ENCODE data around the gene ERMARD.

The ERMARD gene

DNA sequence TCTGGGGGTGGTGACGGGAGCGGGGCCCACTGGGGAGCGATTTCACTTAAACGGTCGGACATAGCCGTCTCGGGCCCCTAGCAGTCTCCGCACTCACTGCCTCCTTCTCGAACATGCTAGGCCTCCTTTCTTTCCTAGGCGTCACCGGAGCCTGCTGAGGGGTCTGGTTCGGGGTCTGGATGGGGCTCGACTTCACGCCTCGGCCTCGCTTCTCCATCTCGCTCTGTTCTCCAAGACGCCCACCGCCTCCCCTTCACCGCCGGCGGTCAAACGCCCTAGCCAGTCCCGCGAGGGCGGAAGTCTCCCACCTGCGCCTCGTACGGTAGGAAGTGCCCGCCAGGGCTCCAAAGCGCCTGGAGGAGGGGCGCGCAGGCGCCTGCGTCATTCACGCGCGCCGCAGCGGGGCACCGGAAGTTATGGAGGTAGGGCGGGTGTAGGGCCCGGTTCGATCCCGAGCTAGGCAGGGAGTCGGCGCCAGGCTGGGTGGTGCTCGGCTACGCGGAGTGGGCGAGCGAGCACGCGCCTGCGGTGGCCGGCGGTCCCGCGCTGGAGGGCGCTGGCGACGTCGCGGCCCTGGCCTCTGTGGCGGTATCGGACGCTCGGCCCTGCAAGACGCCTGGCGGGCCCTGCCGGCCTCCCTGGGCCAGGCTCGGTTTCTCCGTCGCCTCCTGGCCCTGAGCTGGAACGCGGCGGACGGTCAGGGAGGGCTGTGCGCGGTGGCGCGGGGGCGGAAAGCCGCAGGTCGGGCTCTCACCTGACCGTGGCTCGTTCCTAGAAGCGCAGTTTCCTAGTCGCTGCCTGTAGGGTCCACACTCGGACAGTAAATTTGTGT lies at the start of gene ERMARD, which contains the start of gene DYNLT2:
TSS of gene ERMARD (plus strand) at position 381 of the 832 bp plus-strand sequence. CDS start at position 417, 36 bp downstream.
TSS of gene DYNLT2 (minus strand) at position 331 of the 832 bp plus-strand sequence. CDS start at position 217, 114 bp downstream.
- CTCF ChIA-PET, result no interaction called here
- peak within 1 kb of the TSS; percentile 99 for H3K27ac Mint-ChIP-seq

DNA sequence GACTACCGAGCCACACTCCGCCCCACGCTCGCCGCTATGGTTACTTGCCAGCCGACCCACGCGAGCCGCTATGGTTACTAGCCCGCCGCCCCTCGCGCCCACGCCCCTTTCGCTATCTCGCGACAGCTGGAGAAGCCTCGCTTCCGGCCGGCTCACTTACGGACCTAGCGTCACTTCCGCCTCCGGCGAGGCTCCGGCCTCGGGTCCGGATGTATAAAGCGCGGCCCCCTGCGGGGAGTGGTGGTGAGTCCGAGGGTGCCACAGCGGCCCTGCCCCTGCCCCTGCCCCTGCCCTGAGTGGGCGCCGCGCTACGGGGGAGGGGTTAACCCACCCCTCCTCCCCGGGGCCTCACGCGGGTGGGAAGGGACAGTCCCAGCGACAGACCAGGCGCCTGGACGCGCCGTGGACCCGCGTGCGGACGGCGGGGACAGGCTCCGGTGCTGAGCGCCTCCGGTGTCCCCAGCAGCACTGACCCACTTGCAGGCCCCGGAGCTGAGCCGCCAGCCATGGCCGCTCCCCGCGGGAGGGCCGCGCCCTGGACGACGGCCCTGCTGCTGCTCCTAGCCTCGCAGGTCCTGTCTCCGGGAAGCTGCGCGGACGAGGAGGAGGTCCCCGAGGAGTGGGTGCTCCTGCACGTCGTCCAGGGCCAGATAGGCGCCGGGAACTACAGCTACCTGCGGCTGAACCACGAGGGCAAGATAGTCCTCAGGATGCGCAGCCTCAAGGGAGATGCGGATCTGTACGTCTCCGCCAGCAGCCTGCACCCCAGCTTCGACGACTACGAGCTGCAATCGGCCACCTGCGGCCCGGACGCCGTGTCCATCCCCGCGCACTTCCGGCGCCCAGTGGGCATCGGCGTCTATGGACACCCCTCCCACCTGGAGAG lies 49.2 kb upstream of the ERMARD start, which contains the start of the genes C6orf120 and WDR27:
TSS of gene C6orf120 (plus strand) at position 173 of the 886 bp plus-strand sequence. CDS start at position 507, 334 bp downstream.
TSS of gene WDR27 (minus strand) at position 76 of the 886 bp plus-strand sequence. CDS start 13,024 bp downstream, outside the sequence.
- Mint-ChIP-seq H3K36me3 (peaks cover 27% of the 10 kb centered on the region), H3K4me1 (peaks cover 50% of the 10 kb centered on the region), H3K27me3 (no peaks in the 10 kb centered on the region), H3K4me3 (peak within 1 kb of the TSS; percentile 82), H3K9me3 (peaks cover 2% of the 10 kb centered on the region), H3K27ac (peak within 1 kb of the TSS; percentile 91)
- DNase-seq, result peak; percentile 98
- CTCF ChIA-PET, result interaction anchor here (0.6 to 1.7 kb wide), 3 partner anchors 9 to 1134 kb away, joined by 3 to 5 read pairs (median 3); no protein-coding TSS in a partner anchor

More for the DNA sequence above, at the start of gene ERMARD, which contains the start of gene DYNLT2:
- Mint-ChIP-seq H3K9me3 (no peaks in the 10 kb centered on the region), H3K4me3 (peak within 1 kb of the TSS; percentile 98), H3K27me3 (peaks cover 5% of the 10 kb centered on the region), H3K4me1 (peaks cover 34% of the 10 kb centered on the region), H3K36me3 (peaks cover 21% of the 10 kb centered on the region)
- peak; percentile 95 for DNase-seq

DNA sequence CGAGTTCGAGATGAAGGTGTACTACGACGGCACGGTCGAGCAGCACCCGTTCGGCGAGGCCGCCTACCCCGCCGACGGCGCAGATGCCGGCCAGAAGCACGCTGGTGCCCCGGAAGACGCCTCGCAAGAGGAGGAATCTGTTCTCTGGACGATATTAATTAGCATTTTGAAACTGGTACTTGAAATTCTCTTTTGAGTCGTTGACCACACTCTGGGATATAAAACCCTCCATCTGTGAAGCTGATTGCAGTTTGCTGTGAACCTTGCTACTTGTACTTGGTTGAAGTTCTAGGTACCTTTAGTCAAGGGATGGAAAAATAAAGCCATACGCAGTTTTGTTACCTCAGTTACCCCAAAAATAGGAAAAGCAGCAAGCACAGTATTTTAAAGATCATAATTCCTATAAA lies 48.6 kb upstream of the ERMARD start:
- Mint-ChIP-seq H3K27ac (peak overlapping the region; percentile 91), H3K4me3 (peak overlapping the region; percentile 82), H3K9me3 (no peaks in the 10 kb centered on the region), H3K4me1 (peaks cover 50% of the 10 kb centered on the region), H3K27me3 (no peaks in the 10 kb centered on the region), H3K36me3 (peaks cover 27% of the 10 kb centered on the region)
- CTCF ChIA-PET, result interaction anchor here (1.7 kb wide), 1 partner anchor 18 kb away, joined by 5 read pairs; no protein-coding TSS in a partner anchor
- DNase-seq, result no peak

DNA sequence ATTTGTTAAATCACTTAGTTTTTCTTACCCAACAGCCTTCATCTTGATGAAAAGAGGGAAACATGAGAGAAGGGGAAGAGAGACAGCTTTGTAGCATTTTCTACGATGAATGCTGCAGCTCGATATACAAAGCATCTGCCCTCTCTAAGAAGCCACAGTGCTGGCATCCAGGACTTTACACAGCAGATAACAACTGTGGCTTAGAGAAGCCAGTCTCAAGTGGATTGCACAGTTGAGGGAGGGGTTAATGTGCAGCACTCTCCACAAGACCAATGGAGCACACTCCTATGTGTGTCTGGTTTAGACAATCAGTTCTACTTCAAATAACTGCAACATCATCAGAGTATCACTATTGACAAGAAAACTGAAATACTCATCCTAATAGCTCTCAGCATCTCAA lies 43.6 kb upstream of the ERMARD start:
- Mint-ChIP-seq H3K4me1 (peaks cover 32% of the 10 kb centered on the region), H3K9me3 (no peaks in the 10 kb centered on the region), H3K27ac (peak overlapping the region; percentile 33), H3K27me3 (no peaks in the 10 kb centered on the region), H3K36me3 (peaks cover 37% of the 10 kb centered on the region), H3K4me3 (no peak overlapping the region)
- CTCF ChIA-PET, result no interaction called here
- DNase-seq, result no peak

DNA sequence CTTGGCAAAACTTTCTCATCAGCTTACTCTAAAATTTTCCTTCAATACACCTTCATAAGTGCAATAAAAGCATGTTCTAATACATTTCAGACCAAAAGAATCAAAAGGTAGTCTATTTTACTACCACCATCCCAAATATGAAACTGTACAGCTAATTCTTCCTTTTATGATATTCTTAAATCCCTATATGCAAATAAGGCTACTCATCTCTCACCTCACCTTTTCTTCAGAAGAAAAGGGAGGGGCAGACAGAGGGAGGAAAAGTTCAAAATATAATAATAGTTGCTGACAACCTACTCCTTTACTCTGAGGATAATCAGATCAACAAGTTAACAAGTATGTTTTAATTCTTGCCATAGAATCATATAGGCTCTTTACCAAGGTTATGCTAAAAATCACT lies 42.1 kb upstream of the ERMARD start:
- H3K36me3 Mint-ChIP-seq, result peaks cover 34% of the 10 kb centered on the region

DNA sequence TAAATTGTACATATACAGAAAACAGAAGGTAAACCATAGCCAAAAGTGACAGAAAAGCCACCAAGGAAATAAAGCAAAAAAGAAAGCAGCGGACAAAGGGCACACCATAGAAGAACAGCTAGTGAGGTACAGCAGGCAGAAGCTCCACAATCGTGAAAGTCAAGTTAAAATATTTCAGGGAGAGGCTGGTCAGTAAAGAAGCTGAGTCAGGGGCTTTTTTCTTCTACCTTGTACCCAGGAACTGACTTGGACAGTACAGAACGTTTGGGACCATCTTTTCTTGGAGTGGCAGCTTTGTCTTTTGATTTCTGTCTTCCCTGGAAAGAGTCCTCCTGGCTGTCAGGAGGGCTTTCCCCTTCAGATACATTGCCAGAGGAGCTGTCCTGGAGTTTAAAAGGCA lies 41.4 kb upstream of the ERMARD start:
- Mint-ChIP-seq H3K27me3 (no peaks in the 10 kb centered on the region), H3K4me1 (peaks cover 14% of the 10 kb centered on the region), H3K9me3 (no peaks in the 10 kb centered on the region), H3K36me3 (peaks cover 37% of the 10 kb centered on the region), H3K27ac (no peak overlapping the region), H3K4me3 (no peak overlapping the region)
- DNase-seq, result no peak
- CTCF ChIA-PET, result interaction anchor here (0.7 to 1.7 kb wide), 3 partner anchors 12 to 80 kb away, joined by 3 to 7 read pairs (median 3); no protein-coding TSS in a partner anchor

More for the DNA sequence above, 42.1 kb upstream of the ERMARD start:
- no peak overlapping the region for H3K4me3 Mint-ChIP-seq
- CTCF ChIA-PET, result interaction anchor here (0.8 to 1.7 kb wide), 3 partner anchors 13 to 820 kb away, joined by 3 to 7 read pairs (median 5); no protein-coding TSS in a partner anchor
- DNase-seq, result no peak
- peaks cover 18% of the 10 kb centered on the region for H3K4me1 Mint-ChIP-seq
- no peak overlapping the region for H3K27ac Mint-ChIP-seq
- H3K9me3 Mint-ChIP-seq, result no peaks in the 10 kb centered on the region
- no peaks in the 10 kb centered on the region for H3K27me3 Mint-ChIP-seq

DNA sequence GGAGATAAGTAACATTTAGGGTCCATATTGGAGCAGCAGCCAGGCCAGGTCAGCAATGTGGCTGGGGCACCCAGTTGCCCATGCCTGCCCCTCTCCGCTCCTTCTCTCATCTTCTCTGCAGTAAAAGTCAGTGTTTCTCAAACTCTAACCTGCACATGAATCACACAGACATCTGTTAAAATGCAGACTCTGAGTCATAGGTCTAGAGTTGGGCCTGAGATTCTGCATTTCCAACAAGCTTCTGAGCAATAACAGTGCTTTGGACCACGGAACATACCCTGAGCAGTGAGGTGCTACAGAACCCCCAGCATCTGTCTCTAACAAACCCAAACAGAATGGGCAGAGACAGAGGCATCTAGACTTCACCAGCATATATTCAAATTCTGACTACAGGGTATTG lies 37.2 kb upstream of the ERMARD start:
- H3K9me3 Mint-ChIP-seq, result no peaks in the 10 kb centered on the region
- no peak for DNase-seq
- CTCF ChIA-PET, result no interaction called here
- no peaks in the 10 kb centered on the region for H3K27me3 Mint-ChIP-seq
- peaks cover 50% of the 10 kb centered on the region for H3K36me3 Mint-ChIP-seq
- peaks cover 3% of the 10 kb centered on the region for H3K4me1 Mint-ChIP-seq
- H3K27ac Mint-ChIP-seq, result no peak overlapping the region
- H3K4me3 Mint-ChIP-seq, result no peak overlapping the region

DNA sequence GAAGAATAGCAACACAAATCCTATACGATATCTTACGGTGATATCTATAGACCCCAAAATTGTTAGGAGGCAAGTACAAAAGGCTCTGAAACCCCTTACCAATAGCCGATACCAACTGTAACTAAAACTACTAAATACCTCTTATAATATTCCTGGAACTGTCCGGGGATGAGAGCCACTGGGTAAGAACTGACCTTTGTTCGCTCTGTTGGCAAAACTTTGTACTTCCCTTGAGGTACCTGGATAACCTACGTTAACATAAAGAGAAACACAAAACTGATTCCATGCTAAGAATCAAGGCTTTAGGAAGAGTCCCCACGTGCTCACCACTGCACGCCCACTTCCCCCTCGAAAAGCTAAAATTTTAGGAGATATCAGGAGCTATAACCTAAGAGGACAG lies 36.8 kb upstream of the ERMARD start:
- H3K9me3 Mint-ChIP-seq, result no peaks in the 10 kb centered on the region
- DNase-seq, result no peak
- H3K27ac Mint-ChIP-seq, result no peak overlapping the region
- no peak overlapping the region for H3K4me3 Mint-ChIP-seq
- peaks cover 7% of the 10 kb centered on the region for H3K4me1 Mint-ChIP-seq
- H3K27me3 Mint-ChIP-seq, result no peaks in the 10 kb centered on the region
- peaks cover 54% of the 10 kb centered on the region for H3K36me3 Mint-ChIP-seq
- CTCF ChIA-PET, result no interaction called here

DNA sequence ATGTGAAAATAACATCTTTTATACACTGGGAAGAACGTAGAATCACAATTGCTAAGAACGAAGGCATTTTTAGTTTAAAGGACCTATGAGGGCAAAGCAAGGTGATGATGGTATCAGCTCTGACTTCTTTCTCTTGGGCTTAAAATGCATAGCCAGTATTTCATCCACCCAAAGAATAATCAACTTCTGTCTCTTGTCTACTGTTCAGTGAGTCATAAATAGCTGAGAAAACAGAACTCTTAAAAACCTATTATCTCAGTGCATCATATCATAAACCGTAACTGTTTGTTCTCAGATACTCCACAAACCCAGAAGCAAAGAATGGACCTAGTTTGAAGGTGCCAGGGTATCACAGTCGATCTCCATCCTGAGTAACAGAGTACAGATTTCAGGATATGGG lies 32.3 kb upstream of the ERMARD start:
- Mint-ChIP-seq H3K9me3 (no peaks in the 10 kb centered on the region), H3K27me3 (no peaks in the 10 kb centered on the region), H3K27ac (no peak overlapping the region), H3K4me1 (peaks cover 33% of the 10 kb centered on the region), H3K4me3 (no peak overlapping the region), H3K36me3 (peaks cover 44% of the 10 kb centered on the region)
- no peak for DNase-seq
- CTCF ChIA-PET, result interaction anchor here (1.1 kb wide), 1 partner anchor 15 kb away, joined by 3 read pairs; no protein-coding TSS in a partner anchor

DNA sequence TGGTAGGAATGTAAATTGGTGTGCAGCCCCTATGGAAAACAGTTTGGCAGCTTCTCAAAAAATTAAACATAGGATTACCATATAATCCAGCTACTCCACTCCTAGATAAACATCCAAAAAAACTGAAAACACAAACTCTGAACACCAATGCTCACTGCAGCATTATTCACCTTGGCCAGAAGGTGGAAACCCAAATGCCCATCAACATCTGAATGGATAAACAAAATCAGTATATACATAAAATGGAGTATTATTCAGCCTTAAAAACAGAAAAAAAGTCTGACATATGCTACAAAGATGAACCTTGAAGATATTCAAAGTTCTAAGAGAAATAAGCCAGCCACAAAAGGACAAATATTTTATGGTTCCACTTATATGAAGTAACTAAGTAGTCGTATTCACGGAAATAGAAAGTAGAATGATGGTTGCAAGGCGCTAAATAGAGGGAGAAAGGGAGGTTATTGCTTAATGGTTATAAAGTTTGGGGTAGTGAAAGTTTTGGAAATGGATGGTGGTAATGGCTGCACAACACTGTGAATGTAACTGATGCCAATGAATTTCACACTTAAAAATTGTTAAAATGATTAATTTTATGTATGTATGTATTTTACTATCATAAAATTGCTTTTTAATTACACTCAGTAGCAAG lies 31.1 kb upstream of the ERMARD start:
- peak overlapping the region; percentile 1 for H3K27ac Mint-ChIP-seq
- no peak overlapping the region for H3K4me3 Mint-ChIP-seq
- H3K27me3 Mint-ChIP-seq, result peaks cover 4% of the 10 kb centered on the region
- peaks cover 33% of the 10 kb centered on the region for H3K36me3 Mint-ChIP-seq
- no peaks in the 10 kb centered on the region for H3K9me3 Mint-ChIP-seq
- no peak for DNase-seq
- CTCF ChIA-PET, result interaction anchor here (0.7 to 1.7 kb wide), 3 partner anchors 16 to 148 kb away, joined by 3 to 5 read pairs (median 3); partner anchors contain the start of genes C6orf120 and WDR27
- peaks cover 37% of the 10 kb centered on the region for H3K4me1 Mint-ChIP-seq

DNA sequence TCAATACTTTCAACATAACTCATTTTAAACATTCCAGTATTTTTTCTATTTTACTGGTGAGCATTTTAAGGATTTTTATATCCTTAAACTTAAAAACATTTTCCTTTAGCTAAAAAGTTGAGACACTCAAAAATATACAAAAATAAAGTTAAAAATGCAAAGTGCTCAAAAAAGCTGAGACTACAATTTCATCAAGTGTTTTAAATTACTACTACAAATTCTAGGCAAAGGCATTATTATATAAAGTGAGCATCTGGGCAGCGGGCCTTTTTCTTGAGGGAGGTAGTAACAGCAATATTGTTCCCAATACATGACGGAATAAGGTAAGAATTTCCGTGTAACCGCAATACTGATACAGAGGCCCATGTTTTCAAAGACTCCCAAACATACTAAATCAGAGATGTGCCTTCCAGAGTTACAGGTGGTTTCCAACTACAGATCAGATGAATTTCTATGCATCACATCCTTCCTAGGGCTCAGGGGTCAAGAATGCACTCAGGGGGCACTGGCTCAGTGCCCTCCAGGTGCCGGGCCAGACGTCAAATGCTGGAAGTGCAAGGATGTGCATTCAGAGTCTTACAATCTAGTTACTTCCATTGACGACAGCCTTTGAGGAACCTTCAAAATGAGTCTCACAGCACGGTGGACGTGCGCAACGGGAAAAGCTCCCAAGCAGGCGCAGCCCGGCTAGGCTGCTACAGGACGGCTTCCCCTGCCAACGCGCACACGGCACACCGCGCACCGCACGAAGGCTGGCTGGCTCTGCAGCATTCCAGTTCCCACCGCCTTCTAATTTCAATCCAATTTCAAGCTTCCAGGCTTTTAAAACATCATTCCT lies 28.8 kb upstream of the ERMARD start:
- peak; percentile 51 for DNase-seq
- CTCF ChIA-PET, result interaction anchor here (2.6 kb wide), 1 partner anchor 12 kb away, joined by 7 read pairs; no protein-coding TSS in a partner anchor
- Mint-ChIP-seq H3K9me3 (no peaks in the 10 kb centered on the region), H3K27ac (peak overlapping the region; percentile 93), H3K27me3 (peaks cover 7% of the 10 kb centered on the region), H3K4me1 (peaks cover 46% of the 10 kb centered on the region), H3K4me3 (peak overlapping the region; percentile 80), H3K36me3 (peaks cover 17% of the 10 kb centered on the region)

DNA sequence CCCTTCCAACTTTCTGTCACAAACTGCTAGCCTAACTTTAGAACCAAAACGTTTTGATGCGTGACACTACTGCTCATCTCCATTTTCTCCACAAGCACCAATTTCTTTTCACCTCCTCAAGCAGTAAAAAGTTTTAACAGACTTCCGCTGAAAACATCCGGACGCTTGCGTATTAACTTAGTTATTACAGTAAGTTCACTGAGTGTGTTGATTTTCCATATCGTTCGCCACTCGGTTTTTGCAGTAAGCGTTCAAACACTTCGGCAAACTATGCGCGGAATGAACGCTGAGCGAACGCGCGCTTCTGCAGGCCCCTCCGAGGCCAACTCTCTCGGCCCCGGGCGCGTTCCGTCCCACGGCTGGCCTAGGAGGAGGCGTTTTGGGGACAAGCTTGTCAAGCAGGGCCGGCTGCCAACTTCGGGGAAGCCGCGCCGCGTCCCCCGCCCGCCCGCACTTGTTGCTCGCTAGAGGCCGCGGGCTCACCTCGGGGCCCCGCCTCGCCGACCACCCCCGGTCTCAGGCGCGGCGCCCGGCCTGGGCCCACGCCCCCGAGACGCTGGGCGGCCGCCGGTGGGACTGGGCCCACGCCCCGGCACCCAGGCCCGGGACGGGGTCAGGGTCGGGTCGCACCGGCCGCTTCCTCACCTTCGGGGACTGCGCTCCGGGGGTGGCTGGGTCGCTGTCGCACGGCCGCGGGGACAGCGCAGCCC lies 28.1 kb upstream of the ERMARD start:
- CTCF ChIA-PET, result interaction anchor here (2.6 kb wide), 1 partner anchor 13 kb away, joined by 7 read pairs; no protein-coding TSS in a partner anchor
- H3K27me3 Mint-ChIP-seq, result peaks cover 7% of the 10 kb centered on the region
- peak; percentile 71 for DNase-seq
- H3K4me3 Mint-ChIP-seq, result peak overlapping the region; percentile 80
- H3K27ac Mint-ChIP-seq, result peak overlapping the region; percentile 93
- peaks cover 15% of the 10 kb centered on the region for H3K36me3 Mint-ChIP-seq
- no peaks in the 10 kb centered on the region for H3K9me3 Mint-ChIP-seq
- peaks cover 52% of the 10 kb centered on the region for H3K4me1 Mint-ChIP-seq

All from activated naive CD4-positive, alpha-beta T cell treated with anti-CD3 and anti-CD28 coated beads, Interleukin-2, amount 10 ng/mL, durations not matched to agents 7 days and 5 days (primary cell).